Stimulated activated CD4-positive, alpha-beta T cell treated with anti-CD3 and anti-CD28 coated beads, Interleukin-4, amount 100 ng/mL, for 4 hours (primary cell): ENCODE results near the gene EIF4A3.
"Not testable (repeated sequence)": the region's sequence is repeated elsewhere in the genome, so short reads cannot be mapped to it uniquely, and the experiment has no call there.

Experiments
- DNase-seq, 2 experiments: peaks; one replicate each; pipeline ENCODE4 v3.0.0-alpha.2; 2020

EIF4A3 gene

GRCh38 chr17:80099291-80100034 lies 47.5 kb downstream of the EIF4A3 start:
- no peak for DNase-seq

GRCh38 chr17:80097844-80098691 lies 48.9 kb downstream of the EIF4A3 start:
- no peak for DNase-seq

DNA sequence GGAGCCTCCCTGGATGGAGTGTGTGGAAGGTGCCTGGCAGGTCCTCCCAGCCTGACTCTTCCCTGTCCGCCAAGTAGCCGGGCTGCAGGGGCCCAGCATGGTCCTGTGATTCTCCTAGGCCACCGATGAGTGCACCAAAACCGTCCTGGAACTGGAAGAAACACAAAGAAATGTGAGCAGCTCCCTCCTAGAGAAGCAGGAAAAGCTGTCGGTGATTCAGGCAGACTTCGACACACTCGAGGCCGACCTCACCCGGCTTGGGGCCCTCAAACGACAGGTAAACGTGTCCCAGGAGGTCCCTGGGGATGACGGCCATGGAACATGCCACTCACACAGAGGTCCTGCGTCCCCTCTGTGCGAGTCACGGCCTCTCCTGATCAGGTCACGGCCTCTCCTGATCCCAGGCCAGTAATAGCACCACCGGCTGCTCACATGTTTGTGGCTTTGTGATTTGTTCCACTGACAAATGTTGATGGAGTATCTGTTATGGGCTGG lies 49.8 kb downstream of the EIF4A3 start:
- no peak for DNase-seq

DNA sequence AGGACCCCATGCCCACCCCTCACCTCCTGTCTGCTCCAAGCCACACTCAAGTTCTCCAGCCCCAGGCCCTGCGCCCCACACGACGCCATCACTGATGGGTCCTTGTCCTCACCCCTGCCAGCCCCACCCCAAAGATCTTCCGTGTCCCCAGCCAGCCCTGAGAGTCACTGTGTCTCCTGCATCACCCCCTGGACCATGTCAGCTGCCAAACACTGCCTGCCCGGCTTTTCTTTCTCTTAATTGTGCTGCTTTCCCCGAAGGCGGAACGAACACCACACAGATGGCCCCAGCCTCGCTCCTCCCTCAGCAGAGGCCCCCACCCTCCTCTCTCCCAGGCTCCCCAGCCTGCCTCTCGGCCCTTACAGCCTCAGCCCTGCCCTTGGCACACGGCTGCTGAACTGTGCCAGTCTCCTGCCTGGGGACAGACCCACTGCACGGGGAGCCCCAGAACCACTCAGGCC lies 50.3 kb downstream of the EIF4A3 start:
- no peak for DNase-seq

- DNase-seq: no peak
Measured at GRCh38 chr17:80095844-80096475, 51.0 kb downstream of the EIF4A3 start.

DNA sequence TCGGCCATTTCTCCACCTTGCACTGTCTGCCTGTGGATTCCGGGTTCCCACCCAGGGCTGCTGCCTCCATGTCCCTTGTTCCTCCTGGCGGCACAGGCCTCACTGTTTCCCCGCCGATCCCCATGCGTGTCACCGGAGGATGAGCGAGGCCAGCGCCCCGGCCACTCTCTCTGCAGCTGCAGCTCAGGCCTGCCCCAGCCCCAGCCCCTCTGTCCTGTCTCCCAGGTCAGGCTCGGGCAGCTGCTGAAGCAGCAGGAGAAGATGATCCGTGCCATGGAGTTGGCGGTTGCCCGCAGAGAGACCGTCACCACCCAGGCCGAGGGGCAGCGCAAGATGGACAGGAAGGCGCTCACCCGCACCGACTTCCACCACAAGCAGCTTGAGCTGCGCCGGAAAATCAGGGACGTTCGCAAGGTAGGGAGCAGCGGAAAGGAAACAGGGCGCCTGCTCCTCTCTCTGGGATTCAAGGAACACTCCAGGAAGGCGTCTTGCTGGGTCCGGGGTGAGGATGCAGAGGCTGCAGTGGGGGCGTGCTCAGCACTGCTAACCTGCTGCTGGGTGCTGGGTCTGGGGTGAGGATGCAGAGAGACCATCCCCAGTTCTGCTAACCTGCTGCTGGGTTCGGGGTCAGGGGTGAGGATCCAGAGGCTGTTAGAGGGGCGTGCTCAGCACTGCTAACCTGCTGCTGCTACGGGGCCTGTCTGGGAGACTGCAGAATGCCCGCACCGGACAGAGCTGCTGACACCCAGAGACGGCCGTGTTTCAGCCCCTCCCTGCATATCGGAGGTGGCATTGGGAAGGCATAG lies 51.7 kb downstream of the EIF4A3 start:
- DNase-seq: no peak

- no peak for DNase-seq
Measured at GRCh38 chr17:80092959-80093358, 54.0 kb downstream of the EIF4A3 start.

DNA sequence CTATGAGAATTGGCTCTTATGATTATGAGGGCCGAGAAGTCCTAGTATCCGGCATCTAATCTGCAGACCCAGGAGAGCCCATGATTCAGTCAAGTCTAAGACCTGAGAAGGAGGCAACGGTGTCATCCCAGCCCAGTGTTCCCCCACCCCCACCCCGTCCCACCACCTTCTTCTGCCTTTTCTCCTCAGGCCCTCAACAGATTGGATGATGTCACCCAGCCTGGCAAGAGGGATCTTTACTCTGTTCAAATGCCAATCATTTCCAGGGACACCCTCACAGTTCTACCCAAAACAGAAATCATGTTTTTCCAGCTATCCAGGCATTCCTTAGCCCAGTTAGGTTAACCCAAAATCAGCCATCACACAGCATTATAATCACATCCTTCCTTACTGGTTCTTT lies 55.6 kb downstream of the EIF4A3 start:
- DNase-seq: no peak

DNA sequence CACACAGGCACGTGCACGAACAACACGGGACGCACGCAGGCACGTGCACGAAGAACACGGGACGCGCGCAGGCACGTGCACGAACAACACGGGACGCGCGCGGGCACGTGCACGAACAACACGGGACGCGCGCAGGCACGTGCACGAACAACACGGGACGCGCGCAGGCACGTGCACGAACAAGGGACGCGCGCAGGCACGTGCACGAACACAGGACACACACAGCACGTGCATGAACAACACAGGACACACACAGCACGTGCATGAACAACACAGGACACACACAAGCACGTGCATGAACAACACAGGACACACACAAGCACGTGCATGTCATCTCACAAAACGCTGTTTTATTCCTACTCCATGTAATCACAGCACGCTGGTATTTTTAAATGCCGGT lies 56.8 kb downstream of the EIF4A3 start:
- DNase-seq: not testable (repeated sequence)

GRCh38 chr17:80089762-80090161 lies 57.2 kb downstream of the EIF4A3 start:
- DNase-seq: no peak

- no peak for DNase-seq
Measured at GRCh38 chr17:80087346-80088265, 59.3 kb downstream of the EIF4A3 start.

DNA sequence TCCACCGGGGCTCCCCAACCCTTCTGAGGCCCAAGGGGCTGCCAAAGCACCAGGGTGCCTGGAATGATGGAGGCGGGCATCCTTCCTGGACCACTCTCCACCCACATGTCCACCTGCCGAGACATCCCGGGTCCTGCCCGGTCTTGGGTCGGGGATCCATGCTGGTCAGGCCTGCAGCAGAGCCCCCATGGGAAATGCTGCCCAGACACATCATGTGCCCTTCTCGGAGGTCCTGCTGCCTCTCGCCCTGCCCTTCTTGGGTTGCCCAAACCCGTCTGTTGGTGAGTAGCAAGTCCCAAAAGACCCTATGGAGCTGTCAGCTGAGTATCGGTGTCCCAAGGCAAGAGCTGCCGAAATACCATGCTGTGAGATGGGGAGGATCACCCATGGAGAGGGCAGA lies 60.3 kb downstream of the EIF4A3 start:
- DNase-seq: no peak

DNA sequence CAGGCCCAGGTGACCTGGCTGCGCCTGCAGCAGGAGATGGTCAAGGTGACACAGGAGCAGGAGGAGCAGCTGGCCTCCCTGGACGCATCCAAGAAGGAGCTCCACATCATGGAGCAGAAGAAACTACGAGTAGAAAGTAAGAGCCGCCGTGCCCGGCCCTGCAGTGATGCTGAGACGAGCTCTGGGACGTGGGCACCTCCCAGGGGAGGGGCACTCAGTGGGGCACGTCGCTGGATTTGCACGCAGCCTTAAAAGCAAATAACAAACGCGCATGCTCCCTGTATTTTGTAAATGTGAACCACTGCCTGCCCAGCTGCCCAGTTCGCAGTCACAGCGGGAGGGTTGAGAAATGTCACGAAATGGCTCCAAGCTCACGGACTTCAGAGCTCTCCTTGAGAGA lies 60.8 kb downstream of the EIF4A3 start:
- no peak for DNase-seq

- no peak for DNase-seq
Measured at GRCh38 chr17:80084773-80085172, 62.2 kb downstream of the EIF4A3 start.
